ENCODE data around the gene JAG2.

Gene JAG2
- long read RNA-seq, donor 1, full-length matches to known transcripts: 1 of 1 reads
- long read RNA-seq, donor 1, partial matches to known transcripts: 0 of 1 reads
- long read RNA-seq, donor 1, other reads (novel, unspliced or antisense): 0 of 1 reads
- long read RNA-seq, donor 2, full-length matches to known transcripts: 1 of 1 reads
- long read RNA-seq, donor 2, partial matches to known transcripts: 0 of 1 reads
- long read RNA-seq, donor 2, other reads (novel, unspliced or antisense): 0 of 1 reads
- long read RNA-seq, donor 3: 0 reads
- long read RNA-seq, donor 4: 0 reads
- long read RNA-seq, donor 5: 0 reads
- long read RNA-seq, donor 6: 0 reads
- long read RNA-seq, donor 7: 0 reads
- long read RNA-seq, donor 8: 0 reads

DNA sequence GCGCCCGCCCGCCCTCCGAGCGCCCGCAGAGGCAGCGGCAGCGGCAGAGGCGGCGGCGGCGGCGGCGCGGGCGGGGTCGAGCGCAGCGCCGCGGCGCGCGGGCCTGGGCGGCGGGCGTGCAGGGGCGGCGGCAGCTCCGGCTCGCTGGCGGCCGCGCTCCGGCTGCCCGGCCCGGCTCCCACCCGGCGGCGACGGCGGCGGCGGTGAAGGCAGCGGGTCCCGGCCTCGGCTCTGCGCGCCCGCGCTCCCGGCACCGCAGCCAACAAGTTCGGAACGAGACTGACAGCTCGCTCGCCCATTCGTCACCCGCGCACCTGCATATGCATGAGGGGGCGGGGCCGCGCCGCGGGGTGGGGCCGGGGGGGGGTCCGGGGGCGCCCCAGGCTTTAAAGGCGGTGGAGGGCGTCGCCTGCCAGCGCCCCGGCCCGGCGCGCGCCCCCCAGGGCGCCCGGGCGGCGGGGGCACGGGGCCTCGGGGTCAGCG, at the start of gene JAG2:
JAG2 (minus strand) TSS at position 281 of the 483 bp plus-strand sequence. CDS start 356 bp downstream, outside the sequence.
- DNase-seq: no peak

DNA sequence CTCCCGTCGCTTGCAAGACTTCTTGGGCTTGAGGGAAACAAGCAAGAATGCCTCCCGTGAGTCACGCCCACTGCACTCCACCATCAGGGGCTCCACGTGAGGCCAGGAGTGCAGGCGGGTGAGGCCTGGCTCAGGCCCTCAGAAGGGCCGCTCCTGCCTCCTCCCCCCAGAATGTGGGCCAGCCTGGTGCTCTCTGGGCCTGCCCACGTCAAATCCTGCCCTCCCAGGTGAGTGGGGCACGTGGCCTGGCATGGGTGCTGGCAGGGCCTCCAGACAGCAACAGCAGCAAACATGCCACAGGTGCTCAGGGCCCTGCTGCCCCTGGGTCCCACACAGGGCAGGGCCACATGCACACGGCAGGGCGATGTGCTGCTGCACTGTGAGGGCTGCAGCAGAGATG, 49.2 kb upstream of the JAG2 start:
- no peak for DNase-seq

DNA sequence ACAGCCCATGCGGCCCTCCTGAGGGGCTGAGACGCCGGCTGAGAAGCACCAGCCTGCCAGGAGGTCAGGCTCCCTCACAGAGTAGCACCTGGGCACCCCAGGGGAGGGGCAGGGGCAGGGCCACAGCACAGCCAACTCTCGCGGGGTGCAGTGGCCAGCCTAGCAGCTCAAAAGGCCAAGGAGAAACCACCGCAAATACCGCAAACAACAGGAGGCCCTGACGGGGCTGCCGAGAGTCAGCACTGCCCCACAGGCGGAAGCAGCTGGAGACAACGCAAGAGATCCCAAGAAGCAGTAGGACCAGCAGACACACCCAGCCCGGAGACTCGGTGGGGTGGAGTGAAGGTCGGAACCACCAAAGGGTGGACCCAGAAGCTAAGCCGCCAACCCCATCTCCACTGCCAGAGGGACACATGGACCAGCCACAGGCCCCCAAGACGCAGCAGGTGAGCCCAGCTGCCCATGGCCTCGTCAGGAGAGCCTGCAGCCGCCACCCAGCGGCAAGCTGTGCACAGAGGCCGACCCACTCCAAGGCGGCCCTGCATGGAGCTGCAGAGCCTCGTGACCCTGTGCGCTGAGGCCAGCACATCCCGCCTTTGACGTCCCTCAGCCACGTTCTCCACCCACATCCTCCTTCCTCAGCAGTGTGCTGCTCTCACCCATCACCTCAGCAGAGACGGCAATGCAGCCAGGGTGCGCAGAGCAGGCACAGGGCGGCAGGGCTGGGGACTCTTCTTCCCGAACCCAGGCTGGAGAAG, 48.1 kb upstream of the JAG2 start:
- no peak for DNase-seq

GRCh38 chr14:105215602-105216001, 47.0 kb upstream of the JAG2 start:
- no peak for DNase-seq

GRCh38 chr14:105214324-105214915, 45.8 kb upstream of the JAG2 start:
- no peak for DNase-seq

DNA sequence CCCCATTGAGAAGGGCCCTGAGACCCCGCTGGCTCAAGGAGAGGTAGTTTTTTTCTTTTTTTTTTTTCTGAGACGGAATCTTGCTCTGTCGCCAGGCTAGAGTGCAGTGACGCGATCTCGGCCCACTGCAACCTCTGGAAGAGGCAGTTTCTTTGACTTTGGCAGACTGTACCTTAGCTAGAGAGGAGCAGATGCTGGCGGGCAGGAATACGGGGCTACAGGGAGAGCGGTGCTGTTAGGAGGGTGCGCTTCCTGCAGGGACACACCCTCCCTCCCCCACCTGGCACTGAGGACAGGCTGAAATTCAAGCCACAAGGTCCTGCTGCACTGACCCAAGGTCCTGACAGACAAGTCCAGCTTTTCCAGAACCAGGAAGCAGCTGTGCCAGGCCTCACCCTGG, 44.8 kb upstream of the JAG2 start:
- no peak for DNase-seq

- no peak for DNase-seq
These were observed 44.1 kb upstream of the JAG2 start for GRCh38 chr14:105212541-105213300.

DNA sequence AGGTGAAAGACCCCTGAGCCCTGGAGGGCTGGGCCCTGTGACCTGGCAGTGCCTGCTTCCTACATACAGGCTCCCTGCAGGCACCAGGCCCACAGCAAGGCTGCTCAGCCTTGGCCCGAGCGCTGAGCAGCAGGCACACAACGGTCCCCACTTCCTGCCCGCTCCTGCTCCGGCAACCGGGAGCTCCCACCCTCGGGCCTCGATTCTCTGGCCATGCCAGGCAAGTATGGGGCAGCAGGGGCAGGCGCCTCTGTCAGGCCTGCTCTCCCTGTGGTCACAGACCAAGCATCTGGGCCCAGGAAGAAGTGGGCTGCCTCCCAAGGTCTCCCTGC, 43.1 kb upstream of the JAG2 start:
- DNase-seq: no peak

DNA sequence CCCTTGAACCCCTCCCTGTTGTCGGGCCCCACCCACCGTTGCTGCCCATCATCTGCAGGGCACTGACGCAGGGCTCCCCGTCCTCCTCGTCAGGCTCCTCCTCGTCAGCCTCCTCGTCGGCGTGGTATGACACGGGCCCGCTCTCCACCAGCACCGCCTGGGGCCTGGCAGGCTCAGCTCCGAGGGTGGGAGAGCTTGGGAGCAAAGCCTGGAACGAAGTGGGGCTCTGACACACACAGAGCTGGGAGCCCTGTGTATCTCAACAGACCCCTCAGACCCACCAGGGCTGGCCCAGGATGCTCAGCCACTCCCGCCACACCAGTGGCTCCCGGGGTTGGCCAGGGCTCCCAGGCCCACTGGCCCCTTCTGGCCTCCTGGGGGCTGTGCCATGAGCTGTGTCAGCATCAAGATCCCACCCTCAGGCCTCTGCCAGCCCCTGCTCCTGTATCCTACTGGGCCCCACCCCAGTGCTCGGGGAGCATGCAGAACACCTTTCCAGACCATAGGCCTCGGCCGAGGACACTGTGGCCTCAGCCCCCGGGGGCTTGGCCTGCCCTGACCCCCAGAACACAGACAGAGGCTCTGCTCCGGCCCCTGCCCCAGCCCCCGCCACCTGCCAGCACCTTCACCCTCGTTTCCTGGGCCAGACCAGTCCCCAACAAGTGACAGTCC, 42.6 kb upstream of the JAG2 start:
- DNase-seq: no peak

- no peak for DNase-seq
These were observed 41.9 kb upstream of the JAG2 start for GRCh38 chr14:105210266-105211025.

- no peak for DNase-seq
These were observed 41.1 kb upstream of the JAG2 start for GRCh38 chr14:105209646-105210045.

- DNase-seq: no peak
These were observed 40.5 kb upstream of the JAG2 start for GRCh38 chr14:105209091-105209490.

DNA sequence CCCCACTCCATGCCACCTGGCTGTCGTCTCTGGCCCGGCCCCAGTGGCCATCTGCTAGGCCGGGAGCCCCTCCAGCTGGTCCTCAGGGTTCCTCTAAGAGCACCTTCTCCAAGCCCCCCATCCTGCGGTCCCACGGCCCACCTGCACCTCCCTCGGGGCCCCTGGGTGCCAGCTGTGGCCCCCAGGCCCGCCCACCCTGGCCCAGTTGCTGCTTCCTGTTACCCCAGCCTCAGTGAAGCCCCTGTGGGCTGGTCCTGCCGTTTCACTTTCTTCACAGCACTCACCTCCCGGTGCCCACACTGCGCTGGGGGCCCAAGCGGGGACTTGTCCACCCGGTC, 40.1 kb upstream of the JAG2 start:
- no peak for DNase-seq

- no peak for DNase-seq
These were observed 39.6 kb upstream of the JAG2 start for GRCh38 chr14:105207996-105208737.

GRCh38 chr14:105207460-105207901, 38.9 kb upstream of the JAG2 start:
- no peak for DNase-seq

DNA sequence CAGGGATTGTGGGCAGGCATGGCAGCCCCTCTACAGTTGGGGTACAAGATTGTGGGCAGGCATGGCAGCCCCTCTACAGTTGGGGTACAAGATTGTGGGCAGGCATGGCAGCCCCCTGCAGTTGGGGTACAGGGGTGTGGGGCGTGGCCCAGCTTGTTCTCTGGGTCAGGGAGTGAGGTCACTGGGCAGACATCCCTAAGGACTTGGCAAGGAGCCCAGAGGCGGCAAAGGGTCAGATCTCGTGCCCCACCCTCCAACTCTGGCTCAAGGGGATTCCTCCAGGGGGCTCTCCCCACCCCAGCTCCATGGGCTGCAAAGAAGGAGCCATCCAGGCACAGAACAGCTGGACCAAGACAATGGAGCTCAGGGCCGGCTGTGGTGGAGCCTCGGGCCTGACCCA, 38.3 kb upstream of the JAG2 start:
- no peak for DNase-seq

DNA sequence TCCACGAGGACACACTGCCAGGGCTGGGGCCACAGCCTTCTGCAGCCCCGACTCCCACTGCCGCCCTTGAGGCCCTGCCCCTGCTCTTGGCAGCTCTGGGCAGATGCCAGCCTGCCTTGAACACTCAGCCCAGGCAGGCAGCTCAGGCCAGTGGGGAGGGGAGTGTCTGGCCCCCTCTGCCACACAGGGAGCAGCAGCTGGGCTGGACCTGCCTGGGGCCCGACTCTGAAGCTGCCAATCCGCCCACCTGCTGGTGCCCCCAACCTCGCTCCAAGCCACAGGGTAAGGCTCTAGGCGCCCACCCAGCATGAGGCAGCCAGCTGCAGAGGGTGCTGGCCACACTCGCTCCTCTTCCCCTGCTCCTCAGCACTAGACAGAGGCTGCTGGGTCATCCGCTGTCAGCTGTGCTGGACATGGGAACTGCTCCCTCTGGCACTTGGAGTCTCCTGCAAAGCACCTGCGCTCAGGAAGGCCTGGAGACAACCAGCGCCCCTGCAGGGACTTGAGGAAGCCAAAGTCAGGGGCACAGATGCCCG, 37.2 kb upstream of the JAG2 start:
- no peak for DNase-seq

DNA sequence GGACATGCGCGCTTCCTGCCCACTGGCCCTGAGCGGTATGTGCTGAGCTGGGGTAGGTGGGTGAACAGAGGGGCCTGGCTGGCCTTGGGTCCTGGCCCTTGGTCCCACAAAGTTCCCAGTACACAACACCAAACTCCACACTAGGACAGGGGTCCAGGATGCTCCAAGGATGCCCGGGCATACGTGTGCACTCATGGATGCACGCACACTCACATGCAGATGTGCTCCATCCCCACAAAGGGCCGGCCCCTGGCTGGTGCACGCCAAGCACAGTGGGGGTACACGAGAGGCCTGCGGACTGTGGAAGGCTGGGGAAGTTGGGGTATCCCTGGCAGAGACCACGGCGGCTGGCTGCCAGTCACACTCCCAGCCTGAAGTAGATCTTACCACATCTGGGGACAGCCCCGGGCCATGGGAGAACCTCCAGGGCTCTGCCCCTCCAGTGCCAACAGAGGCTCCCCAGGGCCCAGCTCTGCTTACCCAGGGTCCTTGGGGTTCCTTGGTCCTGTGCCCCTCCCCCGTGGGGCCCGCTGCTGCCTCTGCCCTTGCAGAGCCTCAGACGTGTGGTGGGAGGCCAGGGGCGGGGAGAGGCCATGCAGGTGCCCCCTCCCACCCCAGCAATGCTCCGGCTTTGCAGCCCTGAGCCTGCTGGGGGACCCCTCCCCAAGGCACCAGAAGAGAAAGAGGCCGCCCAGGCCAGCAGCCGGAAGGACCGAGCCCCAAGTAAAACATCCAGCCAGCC, 36.5 kb upstream of the JAG2 start:
- no peak for DNase-seq

GRCh38 chr14:105204206-105204930, 35.8 kb upstream of the JAG2 start:
- no peak for DNase-seq
